Transverse colon (tissue), 4 donors: ENCODE data around the gene ZNF8. TPM values are rescaled to one million over a fixed set of nuclear protein-coding genes. Genes with fewer than 3 reads are reported as not detected.
A peak's percentile ranks its signal among the peaks of the same experiment; 100 is the strongest.

Source experiments
- DNase-seq: peaks from one replicate; pipeline ENCODE4 v3.0.0-alpha.2; 2019
- H3K27ac ChIP-seq, 4 donors: fragments of 200-600 bp; sonication (generic); 2 replicates each; pipeline ENCODE4 v1.5.1; 2016 to 2018; ENCODE audit warnings: inconsistent platforms in 4 of 4
- H3K27me3 ChIP-seq: fragments of 200-600 bp; sonication (generic); 2 replicates; pipeline ENCODE4 v1.5.1; 2017; ENCODE audit warnings: inconsistent platforms
- H3K36me3 ChIP-seq, 4 donors: fragments of 200-600 bp; sonication (generic); 2 replicates each; pipeline ENCODE4 v1.5.1; 2017 to 2019; ENCODE audit warnings: inconsistent platforms in 4 of 4
- H3K4me1 ChIP-seq, 4 donors: fragments of 200-600 bp; sonication (generic); 2 replicates each; pipeline ENCODE4 v1.5.1; 2017 to 2020; ENCODE audit warnings: inconsistent platforms in 4 of 4
- H3K4me3 ChIP-seq, 4 donors: fragments of 200-600 bp; sonication (generic); 1 replicate in 1 of 4; 2 replicates in 3 of 4; pipeline versions ENCODE4 v1.5.1 to v1.6.1; 2017 to 2019; ENCODE audit warnings: inconsistent platforms in 4 of 4
- H3K9me3 ChIP-seq, 2 donors: fragments of 200-600 bp; sonication (generic); 2 replicates each; pipeline ENCODE4 v1.5.1; 2017 to 2019; ENCODE audit warnings: inconsistent platforms in 2 of 2
- CTCF ChIP-seq, 5 experiments: fragments of 200-600 bp in 3 of 5; fragments of 450-650 bp in 2 of 5; sonication (generic) in 3 of 5; IDR thresholded peaks; 1 replicate in 2 of 5; 2 replicates in 3 of 5; pipeline ENCODE4 v1.5.1; 2016 to 2017; ENCODE audit warnings: antibody characterized with exemption in 5 of 5, inconsistent platforms in 3 of 5, mild to moderate bottlenecking in 2 of 5, moderate library complexity in 1 of 5
- EP300 ChIP-seq: sonication (generic); formaldehyde crosslinking; IDR thresholded peaks from one replicate; pipeline ENCODE4 v1.6.1; 2017; ENCODE audit warnings: antibody characterized with exemption, low read depth
- POLR2A ChIP-seq: fragments of 450-650 bp; IDR thresholded peaks from one replicate; pipeline ENCODE4 v1.6.1; 2016; ENCODE audit warnings: antibody characterized with exemption, mild to moderate bottlenecking, moderate library complexity
- POLR2AphosphoS5 ChIP-seq, 3 donors: sonication (generic); formaldehyde crosslinking; IDR thresholded peaks; one replicate each; pipeline ENCODE4 v1.6.1; 2016; ENCODE audit warnings: antibody characterized with exemption in 3 of 3
- WGBS, 2 donors: methylation state at CpG; one replicate each; pipeline ENCODE4 v1.1.5; 2018; ENCODE audit warnings: low coverage in 1 of 2; 5-methylcytosine and 5-hydroxymethylcytosine counted together
- in situ Hi-C, 4 donors: fragments of 200-750 bp; cut with MboI; loops; one replicate each; pipeline versions ENCODE4 v1.15.0 to v1.15.1; 2017; ENCODE audit warnings: low sequenced_read_pairs in 3 of 4, low pct_ligation_motif_present in 1 of 4, low pct_unique_long_range_greater_than_20kb in 1 of 4
- intact Hi-C: fragments of 100-400 bp; cut with DNase I; formaldehyde crosslinking; loops from one replicate; pipeline ENCODE4 v1.15.1; 2023; ENCODE audit warnings: low total_unique reads
- total RNA-seq, 4 donors: library from RNA; depleted of rRNA; stranded (reverse); fragments of >200 nt; gene quantifications; one replicate each; pipeline ENCODE4 v1.1.0, GENCODE V29; 2016

The ZNF8 gene
- total RNA-seq, 4 donors from 2014 or later, result 4.6 to 6.6 (median 6.3) TPM

GRCh38 chr19:58317476-58318072, 38.8 kb downstream of the ZNF8 start:
- peaks cover 0 to 14% (median 8%) of the 10 kb centered on the region in 4 donors for H3K36me3 ChIP-seq
- TF ChIP-seq EP300 (no peak), POLR2A (no peak), CTCF (IDR thresholded peaks at IDR 0.05) (no peak), POLR2AphosphoS5 (IDR thresholded peaks at IDR 0.05) (no peak)
- no peaks in the 10 kb centered on the region for H3K4me1 ChIP-seq
- no peak overlapping the region for H3K4me3 ChIP-seq
- no peaks in the 10 kb centered on the region for H3K9me3 ChIP-seq
- H3K27ac ChIP-seq, result no peak overlapping the region
- DNase-seq, result no peak
- in situ Hi-C loops, result no loop called here
- 64 to 72% methylated on average over 4 to 7 of the region's 7 CpGs for WGBS, 2 donors
- no peaks in the 10 kb centered on the region for H3K27me3 ChIP-seq
- intact Hi-C loops, result no loop called here

- Histone ChIP-seq H3K9me3 (no peaks in the 10 kb centered on the region), H3K4me3 (no peak overlapping the region), H3K27me3 (no peaks in the 10 kb centered on the region), H3K36me3 (peaks cover 0 to 10% (median 2%) of the 10 kb centered on the region in 4 donors), H3K4me1 (no peaks in the 10 kb centered on the region), H3K27ac (no peak overlapping the region)
- intact Hi-C loops (no loop called here), in situ Hi-C loops (no loop called here)
- 65 to 85% methylated on average over 2 to 4 of the region's 4 CpGs for WGBS, 2 donors
- TF ChIP-seq POLR2AphosphoS5 (IDR thresholded peaks at IDR 0.05) (no peak), CTCF (IDR thresholded peaks at IDR 0.05) (no peak), EP300 (no peak), POLR2A (no peak)
- no peak for DNase-seq
These were observed 39.5 kb downstream of the ZNF8 start for GRCh38 chr19:58318297-58318696.

GRCh38 chr19:58319241-58319640, 40.5 kb downstream of the ZNF8 start:
- DNase-seq, result no peak
- 92% methylated on average over 10 of the region's 10 CpGs; no CpG with 5 or more reads in 1 of the 2 donors for WGBS, 2 donors
- Histone ChIP-seq H3K9me3 (no peaks in the 10 kb centered on the region), H3K36me3 (peaks cover 0 to 4% (median 2%) of the 10 kb centered on the region in 4 donors), H3K4me3 (no peak overlapping the region), H3K4me1 (no peaks in the 10 kb centered on the region), H3K27me3 (no peaks in the 10 kb centered on the region), H3K27ac (no peak overlapping the region)
- in situ Hi-C loops, result no loop called here
- intact Hi-C loops, result no loop called here
- TF ChIP-seq POLR2AphosphoS5 (IDR thresholded peaks at IDR 0.05) (no peak), POLR2A (no peak), EP300 (no peak), CTCF (IDR thresholded peaks at IDR 0.05) (no peak)

GRCh38 chr19:58325311-58326022, 46.7 kb downstream of the ZNF8 start:
- in situ Hi-C loops, result no loop called here
- no peak for DNase-seq
- Histone ChIP-seq H3K4me1 (peaks cover 16 to 27% (median 22%) of the 10 kb centered on the region in 4 donors), H3K27me3 (no peaks in the 10 kb centered on the region), H3K4me3 (peak overlapping the region in 2 of 4 donors; percentile 66 to 73), H3K27ac (no peak overlapping the region), H3K36me3 (no peaks in the 10 kb centered on the region), H3K9me3 (no peaks in the 10 kb centered on the region)
- 48 to 86% methylated on average over 4 to 6 of the region's 6 CpGs for WGBS, 2 donors
- intact Hi-C loops, result no loop called here
- no peak for TF ChIP-seq CTCF (IDR thresholded peaks at IDR 0.05)
